ENCODE data around the gene ZNF221.

- TF ChIP-seq TAF1 (IDR thresholded peaks at IDR 0.05; ENCODE audit: low read depth, low read length) (no peak), POLR2AphosphoS5 (IDR thresholded peaks at IDR 0.05; ENCODE audit: low read depth, low read length) (no peak), POLR2A (IDR thresholded peaks at IDR 0.05; ENCODE audit: low read depth, low read length) (no peak), SPI1 (IDR thresholded peaks at IDR 0.05; ENCODE audit: low read depth, low read length) (no peak), PAX5 (IDR thresholded peaks at IDR 0.05; ENCODE audit: insufficient read depth, low read length, severe bottlenecking) (no peak)
Observed at GRCh38 chr19:43960411-43960810, 9.4 kb downstream of the ZNF221 start.
